WTC11 (cell line): Measurements from ENCODE around the gene ID4. TPM values are rescaled to one million over a fixed set of nuclear protein-coding genes. Genes with fewer than 3 reads are reported as not detected.

Experiments used
- ATAC-seq: fragments of 200-7000 bp; cut with Tn5 transposase; 2 replicates; pipeline ENCODE4 v1.10.0; 2021; ENCODE audit warnings: mild to moderate bottlenecking, moderate library complexity
- CTCF ChIA-PET: fragments of 300-600 bp; sonication (Branson Sonifier 250); formaldehyde crosslinking; loops from one replicate; lab custom pipeline; 2021; ENCODE audit warnings: antibody characterized with exemption; lab: Charles Lee
- POLR2A ChIA-PET: fragments of 350-600 bp; sonication (Branson Sonifier 250); formaldehyde crosslinking; loops from one replicate; lab custom pipeline; 2021; ENCODE audit warnings: antibody characterized with exemption; lab: Charles Lee
- DNase-seq: peaks from one replicate; pipeline ENCODE4 v3.0.0; 2021; ENCODE audit warnings: low spot score
- H3K27ac Mint-ChIP-seq: 2 replicates; pipeline ENCODE4 v1.8.0; 2021; ENCODE audit warnings: mixed read lengths
- H3K27me3 Mint-ChIP-seq: 2 replicates; pipeline ENCODE4 v1.8.0; 2021; ENCODE audit warnings: low read depth, mild to moderate bottlenecking, moderate library complexity, mixed read lengths
- H3K36me3 Mint-ChIP-seq: 2 replicates; pipeline ENCODE4 v1.8.0; 2021; ENCODE audit warnings: mixed read lengths
- H3K4me1 Mint-ChIP-seq: 2 replicates; pipeline ENCODE4 v1.8.0; 2022; ENCODE audit warnings: mixed read lengths
- H3K4me3 Mint-ChIP-seq: 2 replicates; pipeline ENCODE4 v1.8.0; 2021; ENCODE audit warnings: mild to moderate bottlenecking, moderate library complexity, mixed read lengths
- H3K9me3 Mint-ChIP-seq: 2 replicates; pipeline ENCODE4 v1.8.0; 2021; ENCODE audit warnings: mixed read lengths
- ATF2 ChIP-seq: sonication (generic); formaldehyde crosslinking; IDR thresholded peaks from 2 replicates; pipeline ENCODE4 v1.8.1; 2022; ENCODE audit warnings: low read depth, missing genetic modification reagents, borderline replicate concordance
- ATF6 ChIP-seq: sonication (generic); formaldehyde crosslinking; IDR thresholded peaks from 2 replicates; pipeline ENCODE4 v1.8.1; 2023; ENCODE audit warnings: mild to moderate bottlenecking, missing genetic modification reagents
- CDX4 ChIP-seq: fragments of 250-450 bp; sonication (Bioruptor Pico); IDR thresholded peaks from 2 replicates; pipeline ENCODE4 v1.9.0; 2021; ENCODE audit warnings: moderate library complexity, mild to moderate bottlenecking, inconsistent platforms, borderline replicate concordance
- CREM ChIP-seq: sonication (generic); formaldehyde crosslinking; IDR thresholded peaks from 2 replicates; pipeline ENCODE4 v1.8.1; 2022; ENCODE audit warnings: mild to moderate bottlenecking, missing genetic modification reagents, moderate library complexity
- E2F5 ChIP-seq: sonication (generic); formaldehyde crosslinking; IDR thresholded peaks from 2 replicates; pipeline ENCODE4 v1.8.1; 2022; ENCODE audit warnings: mild to moderate bottlenecking, moderate library complexity, missing genetic modification reagents
- ETV6 ChIP-seq: sonication (generic); formaldehyde crosslinking; IDR thresholded peaks from 2 replicates; pipeline ENCODE4 v1.8.1; 2022; ENCODE audit warnings: mild to moderate bottlenecking, missing genetic modification reagents
- FOXJ3 ChIP-seq: sonication (generic); formaldehyde crosslinking; IDR thresholded peaks from 2 replicates; pipeline ENCODE4 v1.9.0; 2021; ENCODE audit warnings: missing genetic modification reagents, mild to moderate bottlenecking, borderline replicate concordance
- FOXK1 ChIP-seq: sonication (generic); formaldehyde crosslinking; IDR thresholded peaks from 2 replicates; pipeline ENCODE4 v1.8.0; 2022; ENCODE audit warnings: mild to moderate bottlenecking, moderate library complexity, missing genetic modification reagents
- GTF2I ChIP-seq: fragments of 250-450 bp; sonication (Bioruptor Pico); conservative IDR thresholded peaks from 2 replicates; pipeline ENCODE4 v1.4.0; 2021; ENCODE audit warnings: mild to moderate bottlenecking
- IRF1 ChIP-seq: sonication (generic); formaldehyde crosslinking; IDR thresholded peaks from 2 replicates; pipeline ENCODE4 v1.8.0; 2023; ENCODE audit warnings: missing genetic modification reagents
- IRF2 ChIP-seq: sonication (generic); formaldehyde crosslinking; IDR thresholded peaks from 2 replicates; pipeline ENCODE4 v1.8.0; 2022; ENCODE audit warnings: low read depth, missing genetic modification reagents, borderline replicate concordance
- JUN ChIP-seq: sonication (generic); formaldehyde crosslinking; IDR thresholded peaks from 2 replicates; pipeline ENCODE4 v1.8.0; 2023; ENCODE audit warnings: mild to moderate bottlenecking, missing genetic modification reagents
- MYBL2 ChIP-seq: sonication (generic); formaldehyde crosslinking; IDR thresholded peaks from 2 replicates; pipeline ENCODE4 v1.8.1; 2023; ENCODE audit warnings: mild to moderate bottlenecking, moderate library complexity, missing genetic modification reagents
- NFATC4 ChIP-seq: fragments of 250-450 bp; sonication (Bioruptor Pico); IDR thresholded peaks from 2 replicates; pipeline ENCODE4 v1.9.0; 2021; ENCODE audit warnings: mild to moderate bottlenecking
- PRRX2 ChIP-seq: fragments of 250-450 bp; sonication (Bioruptor Pico); IDR thresholded peaks from 2 replicates; pipeline ENCODE4 v1.8.0; 2021; ENCODE audit warnings: mild to moderate bottlenecking
- SMAD3 ChIP-seq: sonication (generic); formaldehyde crosslinking; IDR thresholded peaks from 2 replicates; pipeline ENCODE4 v1.8.0; 2022; ENCODE audit warnings: missing genetic modification reagents, mild to moderate bottlenecking, borderline replicate concordance
- TCF7 ChIP-seq: sonication (generic); formaldehyde crosslinking; IDR thresholded peaks from 2 replicates; pipeline ENCODE4 v1.8.0; 2022; ENCODE audit warnings: mild to moderate bottlenecking, low read depth, missing genetic modification reagents, moderate library complexity
- ZNF317 ChIP-seq: sonication (generic); formaldehyde crosslinking; IDR thresholded peaks from 2 replicates; pipeline ENCODE4 v1.8.1; 2023; ENCODE audit warnings: low read depth, mild to moderate bottlenecking, moderate library complexity, missing genetic modification reagents, borderline replicate concordance
- ZNF423 ChIP-seq: fragments of 250-450 bp; sonication (Bioruptor Pico); IDR thresholded peaks from 2 replicates; pipeline ENCODE4 v2.1.2; 2022; ENCODE audit warnings: mild to moderate bottlenecking, moderate library complexity
- ZNF671 ChIP-seq: fragments of 250-450 bp; sonication (Bioruptor Pico); IDR thresholded peaks from 2 replicates; pipeline ENCODE4 v1.8.0; 2021; ENCODE audit warnings: mild to moderate bottlenecking
- total RNA-seq: library from RNA; stranded (reverse); gene quantifications from 3 replicates; pipeline ENCODE4 v1.2.3, GENCODE V29; 2021

The ID4 gene
- total RNA-seq, 1 experiment from 2014 or later: 4.5 TPM

GRCh38 chr6:19803331-19804204 lies 33.6 kb upstream of the ID4 start:
- Mint-ChIP-seq H3K4me3 (peak overlapping the region; percentile 81), H3K27me3 (peaks cover 27% of the 10 kb centered on the region), H3K27ac (no peak overlapping the region), H3K9me3 (peaks cover 12% of the 10 kb centered on the region), H3K4me1 (peaks cover 20% of the 10 kb centered on the region), H3K36me3 (peaks cover 3% of the 10 kb centered on the region; the same call in 1 of the 2 replicates)
- TF ChIP-seq JUN (CRISPR knock-in tag): no peak
- TF ChIP-seq ZNF671 (CRISPR knock-in tag): no peak
- TF ChIP-seq IRF1 (CRISPR knock-in tag): no peak
- TF ChIP-seq NFATC4 (CRISPR knock-in tag): no peak
- no peak for TF ChIP-seq IRF2
- no peak for TF ChIP-seq FOXK1 (CRISPR knock-in tag)
- TF ChIP-seq ZNF423: no peak
- no peak for TF ChIP-seq ATF6 (CRISPR knock-in tag)
- TF ChIP-seq CDX4 (CRISPR knock-in tag): no peak
- no peak for TF ChIP-seq ZNF317
- no peak for TF ChIP-seq SMAD3 (CRISPR knock-in tag)
- no peak for TF ChIP-seq TCF7
- TF ChIP-seq CREM (CRISPR knock-in tag): no peak
- TF ChIP-seq FOXJ3: no peak
- TF ChIP-seq PRRX2 (CRISPR knock-in tag): no peak
- TF ChIP-seq E2F5 (CRISPR knock-in tag): no peak
- TF ChIP-seq ATF2 (CRISPR knock-in tag): no peak
- no peak for TF ChIP-seq ETV6 (CRISPR knock-in tag)
- TF ChIP-seq GTF2I (CRISPR knock-in tag): no peak
- TF ChIP-seq MYBL2 (CRISPR knock-in tag): no peak
- POLR2A ChIA-PET: interaction anchor here (1.0 to 2.1 kb wide), 2 partner anchors 22 to 34 kb away, joined by 4 to 21 read pairs; partner anchors contain the start of gene ID4
- no peak for ATAC-seq
- CTCF ChIA-PET: interaction anchor here (1.2 kb wide), 1 partner anchor 779 kb away, joined by 4 read pairs; no protein-coding TSS in a partner anchor
- DNase-seq: no peak
